ENCODE results near the gene HCFC1R1. TPM values are rescaled to one million over a fixed set of nuclear protein-coding genes. Genes with fewer than 3 reads are reported as not detected.

HCFC1R1 gene
- total and polyA plus RNA-seq, 2 donors, result 19.0 to 56.0 TPM

DNA sequence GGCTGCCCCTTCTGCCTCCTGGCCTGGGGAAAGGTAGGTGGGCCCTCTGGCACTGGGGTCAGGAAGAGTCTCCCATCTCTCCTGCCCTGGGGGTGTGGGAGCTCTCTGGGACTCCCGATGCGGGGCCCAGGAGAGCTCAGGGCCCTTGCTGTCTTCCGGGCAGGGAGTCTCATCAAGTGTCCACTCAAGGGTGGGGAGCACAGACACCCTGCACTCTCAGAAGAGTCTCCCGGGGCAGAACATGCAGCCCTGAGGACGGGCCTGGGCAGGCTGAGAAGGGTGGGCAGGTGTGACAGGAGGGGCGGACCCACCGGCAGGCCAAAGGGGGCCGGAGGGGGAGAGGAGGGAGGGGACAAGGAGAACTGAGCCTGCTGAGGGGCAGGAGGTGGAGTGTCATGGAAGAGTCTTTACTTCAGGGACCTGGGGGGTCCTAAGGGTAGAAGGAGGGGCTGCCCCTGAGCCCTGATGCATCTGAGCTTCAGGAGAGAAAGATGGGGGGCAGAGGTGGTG, 35.1 kb downstream of the HCFC1R1 start:
- Histone ChIP-seq H3K9me3 (ENCODE audit: control insufficient read depth in 2 of 2, insufficient read depth in 1 of 2, low read length in 1 of 2) (no peaks in the 10 kb centered on the region), H3K4me1 (ENCODE audit: control insufficient read depth in 2 of 2, insufficient read depth in 2 of 2, low read length in 2 of 2) (peaks cover 0 to 28% of the 10 kb centered on the region in 2 donors), H3K27ac (ENCODE audit: low read depth in 1 of 2, low read length in 1 of 2) (peak overlapping the region; percentile 9 to 29), H3K4me3 (ENCODE audit: low read length in 2 of 2) (no peak overlapping the region), H3K27me3 (ENCODE audit: control insufficient read depth in 2 of 2, insufficient read depth in 1 of 2, low read length in 1 of 2) (peaks cover 9 to 55% of the 10 kb centered on the region in 2 donors), H3K36me3 (ENCODE audit: control insufficient read depth in 2 of 2, insufficient read depth in 2 of 2, low read length in 1 of 2) (no peaks in the 10 kb centered on the region)
- 89% methylated on average over 8 of the region's 8 CpGs for WGBS
- no peak for DNase-seq (ENCODE audit: low read depth in 6 of 9, low spot score in 9 of 9)

DNA sequence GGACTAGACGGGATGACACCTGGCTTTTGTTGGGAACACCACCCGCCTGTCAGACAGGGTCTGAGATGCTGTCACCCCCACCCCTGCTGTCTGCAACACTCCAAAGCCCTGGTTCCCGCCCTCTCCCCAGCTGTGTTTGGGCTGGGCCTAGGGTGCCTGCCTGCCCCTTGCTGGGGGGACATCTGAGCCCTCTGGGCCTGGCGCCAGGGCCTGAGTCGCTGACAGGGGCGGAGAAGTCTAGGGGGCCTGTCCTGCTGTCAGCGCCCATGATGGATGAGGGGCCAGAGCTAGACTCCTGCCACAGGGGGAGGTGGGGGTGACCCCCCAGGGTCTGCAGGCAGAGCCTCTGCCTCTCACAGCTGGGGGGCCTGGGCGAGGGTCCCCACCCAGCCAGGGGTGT, 35.9 kb downstream of the HCFC1R1 start:
- 88% methylated on average over 8 of the region's 8 CpGs for WGBS
- no peak overlapping the region for H3K27ac ChIP-seq (ENCODE audit: low read depth in 1 of 2, low read length in 1 of 2)

DNA sequence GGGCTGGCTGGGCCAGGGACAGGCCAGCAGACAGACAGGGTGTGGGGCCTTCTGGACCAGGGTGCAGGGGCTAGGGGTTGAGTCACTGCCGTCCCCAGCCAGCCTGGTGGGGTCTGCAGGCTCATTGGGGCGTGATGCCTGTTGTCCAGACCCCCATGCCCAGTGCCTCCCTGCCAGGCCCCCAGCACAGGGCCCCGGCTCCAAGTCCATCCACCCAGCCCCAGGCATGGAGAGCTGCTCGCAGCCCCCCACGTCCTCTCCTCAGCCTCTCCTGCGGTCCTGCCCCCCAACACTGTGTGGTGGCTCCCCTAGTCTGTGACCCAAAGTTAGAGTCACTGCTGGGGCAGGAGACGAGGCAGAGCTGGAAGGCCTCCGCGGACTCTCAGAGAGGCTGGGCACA, 36.5 kb downstream of the HCFC1R1 start:
- no peak for DNase-seq (ENCODE audit: low read depth in 6 of 9, low spot score in 9 of 9)
- H3K36me3 ChIP-seq (ENCODE audit: control insufficient read depth in 2 of 2, insufficient read depth in 2 of 2, low read length in 1 of 2), result no peaks in the 10 kb centered on the region
- H3K27ac ChIP-seq (ENCODE audit: low read depth in 1 of 2, low read length in 1 of 2), result no peak overlapping the region
- peaks cover 9 to 56% of the 10 kb centered on the region in 2 donors for H3K27me3 ChIP-seq (ENCODE audit: control insufficient read depth in 2 of 2, insufficient read depth in 1 of 2, low read length in 1 of 2)
- no peak overlapping the region for H3K4me3 ChIP-seq (ENCODE audit: low read length in 2 of 2)
- WGBS, result 95% methylated on average over 9 of the region's 9 CpGs
- H3K9me3 ChIP-seq (ENCODE audit: control insufficient read depth in 2 of 2, insufficient read depth in 1 of 2, low read length in 1 of 2), result no peaks in the 10 kb centered on the region
- H3K4me1 ChIP-seq (ENCODE audit: control insufficient read depth in 2 of 2, insufficient read depth in 2 of 2, low read length in 2 of 2), result peaks cover 0 to 31% of the 10 kb centered on the region in 2 donors

More for the DNA sequence above, 35.9 kb downstream of the HCFC1R1 start:
- H3K9me3 ChIP-seq (ENCODE audit: control insufficient read depth in 2 of 2, insufficient read depth in 1 of 2, low read length in 1 of 2), result no peaks in the 10 kb centered on the region
- H3K36me3 ChIP-seq (ENCODE audit: control insufficient read depth in 2 of 2, insufficient read depth in 2 of 2, low read length in 1 of 2), result no peaks in the 10 kb centered on the region
- peaks cover 9 to 58% of the 10 kb centered on the region in 2 donors for H3K27me3 ChIP-seq (ENCODE audit: control insufficient read depth in 2 of 2, insufficient read depth in 1 of 2, low read length in 1 of 2)
- no peak overlapping the region for H3K4me3 ChIP-seq (ENCODE audit: low read length in 2 of 2)
- DNase-seq (ENCODE audit: low read depth in 6 of 9, low spot score in 9 of 9), result no peak
- peaks cover 0 to 31% of the 10 kb centered on the region in 2 donors for H3K4me1 ChIP-seq (ENCODE audit: control insufficient read depth in 2 of 2, insufficient read depth in 2 of 2, low read length in 2 of 2)

- Histone ChIP-seq H3K4me3 (ENCODE audit: low read length in 2 of 2) (no peak overlapping the region), H3K27ac (ENCODE audit: low read depth in 1 of 2, low read length in 1 of 2) (no peak overlapping the region), H3K4me1 (ENCODE audit: control insufficient read depth in 2 of 2, insufficient read depth in 2 of 2, low read length in 2 of 2) (peaks cover 0 to 34% of the 10 kb centered on the region in 2 donors), H3K9me3 (ENCODE audit: control insufficient read depth in 2 of 2, insufficient read depth in 1 of 2, low read length in 1 of 2) (no peaks in the 10 kb centered on the region), H3K36me3 (ENCODE audit: control insufficient read depth in 2 of 2, insufficient read depth in 2 of 2, low read length in 1 of 2) (no peaks in the 10 kb centered on the region), H3K27me3 (ENCODE audit: control insufficient read depth in 2 of 2, insufficient read depth in 1 of 2, low read length in 1 of 2) (peaks cover 9 to 58% of the 10 kb centered on the region in 2 donors)
- WGBS, result 73% methylated on average over 17 of the region's 17 CpGs
- no peak for DNase-seq (ENCODE audit: low read depth in 6 of 9, low spot score in 9 of 9)
These were observed 37.0 kb downstream of the HCFC1R1 start for GRCh38 chr16:2986623-2987188.

DNA sequence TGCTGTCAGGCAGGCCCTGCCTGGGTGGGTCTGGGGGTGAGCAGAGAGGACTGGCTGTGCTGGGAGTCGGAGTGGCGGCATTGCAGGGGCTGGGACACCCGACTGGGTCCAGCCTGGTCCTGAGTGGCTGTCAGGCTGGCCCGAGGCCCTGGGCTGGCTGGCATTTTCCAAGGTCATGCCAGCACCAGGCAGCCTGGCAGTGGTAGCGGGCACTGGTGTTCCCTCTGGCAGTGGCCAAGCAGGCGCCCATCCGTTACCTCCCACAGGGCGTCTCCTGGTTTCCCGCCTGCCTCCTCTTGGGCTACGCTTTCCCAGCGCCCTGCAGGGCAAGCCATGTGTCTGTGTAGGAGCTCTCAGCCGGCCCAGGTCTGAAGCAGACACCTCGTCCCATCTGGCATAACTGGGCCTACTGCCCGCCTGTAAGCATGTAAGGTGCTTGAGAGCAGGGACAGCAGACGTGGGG, 37.8 kb downstream of the HCFC1R1 start:
- H3K27ac ChIP-seq (ENCODE audit: low read depth in 1 of 2, low read length in 1 of 2), result peak overlapping the region in 1 of 2 donors; percentile 10
- H3K9me3 ChIP-seq (ENCODE audit: control insufficient read depth in 2 of 2, insufficient read depth in 1 of 2, low read length in 1 of 2), result no peaks in the 10 kb centered on the region
- WGBS, result 96% methylated on average over 15 of the region's 15 CpGs
- H3K4me3 ChIP-seq (ENCODE audit: low read length in 2 of 2), result no peak overlapping the region
- peaks cover under 1 to 40% of the 10 kb centered on the region in 2 donors for H3K4me1 ChIP-seq (ENCODE audit: control insufficient read depth in 2 of 2, insufficient read depth in 2 of 2, low read length in 2 of 2)
- no peak for DNase-seq (ENCODE audit: low read depth in 6 of 9, low spot score in 9 of 9)
- peaks cover 9 to 56% of the 10 kb centered on the region in 2 donors for H3K27me3 ChIP-seq (ENCODE audit: control insufficient read depth in 2 of 2, insufficient read depth in 1 of 2, low read length in 1 of 2)
- H3K36me3 ChIP-seq (ENCODE audit: control insufficient read depth in 2 of 2, insufficient read depth in 2 of 2, low read length in 1 of 2), result no peaks in the 10 kb centered on the region

- Histone ChIP-seq H3K27me3 (ENCODE audit: control insufficient read depth in 2 of 2, insufficient read depth in 1 of 2, low read length in 1 of 2) (peaks cover 9 to 51% of the 10 kb centered on the region in 2 donors), H3K4me3 (ENCODE audit: low read length in 2 of 2) (no peak overlapping the region), H3K27ac (ENCODE audit: low read depth in 1 of 2, low read length in 1 of 2) (no peak overlapping the region), H3K4me1 (ENCODE audit: control insufficient read depth in 2 of 2, insufficient read depth in 2 of 2, low read length in 2 of 2) (peaks cover 2 to 41% of the 10 kb centered on the region in 2 donors), H3K9me3 (ENCODE audit: control insufficient read depth in 2 of 2, insufficient read depth in 1 of 2, low read length in 1 of 2) (no peaks in the 10 kb centered on the region), H3K36me3 (ENCODE audit: control insufficient read depth in 2 of 2, insufficient read depth in 2 of 2, low read length in 1 of 2) (no peaks in the 10 kb centered on the region)
- WGBS, result 97% methylated on average over 9 of the region's 9 CpGs
- DNase-seq (ENCODE audit: low read depth in 6 of 9, low spot score in 9 of 9), result no peak
These were observed 38.3 kb downstream of the HCFC1R1 start for GRCh38 chr16:2985462-2985861.

GRCh38 chr16:2983706-2984136, 40.0 kb downstream of the HCFC1R1 start:
- WGBS, result 11% methylated on average over 42 of the region's 42 CpGs
- H3K4me3 ChIP-seq (ENCODE audit: low read length in 2 of 2), result no peak overlapping the region
- H3K4me1 ChIP-seq (ENCODE audit: control insufficient read depth in 2 of 2, insufficient read depth in 2 of 2, low read length in 2 of 2), result peaks cover 7 to 36% of the 10 kb centered on the region in 2 donors
- peak in 3 of 9 donors; percentile 65 to 78 (median 76) for DNase-seq (ENCODE audit: low read depth in 6 of 9, low spot score in 9 of 9)
- no peaks in the 10 kb centered on the region for H3K36me3 ChIP-seq (ENCODE audit: control insufficient read depth in 2 of 2, insufficient read depth in 2 of 2, low read length in 1 of 2)
- no peaks in the 10 kb centered on the region for H3K9me3 ChIP-seq (ENCODE audit: control insufficient read depth in 2 of 2, insufficient read depth in 1 of 2, low read length in 1 of 2)
- H3K27me3 ChIP-seq (ENCODE audit: control insufficient read depth in 2 of 2, insufficient read depth in 1 of 2, low read length in 1 of 2), result peaks cover 6 to 38% of the 10 kb centered on the region in 2 donors
- no peak overlapping the region for H3K27ac ChIP-seq (ENCODE audit: low read depth in 1 of 2, low read length in 1 of 2)

- H3K9me3 ChIP-seq (ENCODE audit: control insufficient read depth in 2 of 2, insufficient read depth in 1 of 2, low read length in 1 of 2), result peaks cover 0 to 4% of the 10 kb centered on the region in 2 donors
- H3K36me3 ChIP-seq (ENCODE audit: control insufficient read depth in 2 of 2, insufficient read depth in 2 of 2, low read length in 1 of 2), result peaks cover 3 to 9% of the 10 kb centered on the region in 2 donors
- H3K27ac ChIP-seq (ENCODE audit: low read depth in 1 of 2, low read length in 1 of 2), result no peak overlapping the region
- H3K27me3 ChIP-seq (ENCODE audit: control insufficient read depth in 2 of 2, insufficient read depth in 1 of 2, low read length in 1 of 2), result peaks cover 3 to 32% of the 10 kb centered on the region in 2 donors
- H3K4me1 ChIP-seq (ENCODE audit: control insufficient read depth in 2 of 2, insufficient read depth in 2 of 2, low read length in 2 of 2), result peaks cover 7 to 39% of the 10 kb centered on the region in 2 donors
- no peak overlapping the region for H3K4me3 ChIP-seq (ENCODE audit: low read length in 2 of 2)
- no peak for DNase-seq (ENCODE audit: low read depth in 6 of 9, low spot score in 9 of 9)
- WGBS, result 97% methylated on average over 5 of the region's 5 CpGs
These were observed 41.3 kb downstream of the HCFC1R1 start for GRCh38 chr16:2982402-2982801.

- Histone ChIP-seq H3K27ac (ENCODE audit: low read depth in 1 of 2, low read length in 1 of 2) (no peak overlapping the region), H3K4me3 (ENCODE audit: low read length in 2 of 2) (no peak overlapping the region), H3K27me3 (ENCODE audit: control insufficient read depth in 2 of 2, insufficient read depth in 1 of 2, low read length in 1 of 2) (peaks cover 3 to 30% of the 10 kb centered on the region in 2 donors), H3K36me3 (ENCODE audit: control insufficient read depth in 2 of 2, insufficient read depth in 2 of 2, low read length in 1 of 2) (peaks cover 8 to 14% of the 10 kb centered on the region in 2 donors), H3K4me1 (ENCODE audit: control insufficient read depth in 2 of 2, insufficient read depth in 2 of 2, low read length in 2 of 2) (peaks cover 7 to 34% of the 10 kb centered on the region in 2 donors), H3K9me3 (ENCODE audit: control insufficient read depth in 2 of 2, insufficient read depth in 1 of 2, low read length in 1 of 2) (peaks cover 0 to 4% of the 10 kb centered on the region in 2 donors)
- no peak for DNase-seq (ENCODE audit: low read depth in 6 of 9, low spot score in 9 of 9)
- WGBS, result 88% methylated on average over 4 of the region's 4 CpGs
These were observed 41.9 kb downstream of the HCFC1R1 start for GRCh38 chr16:2981899-2982250.

Data from thymus (tissue), 11 donors.